Breast epithelium (tissue), 3 donors: ENCODE measurements around the gene CLHC1.

ENCODE experiments used
- CTCF ChIP-seq, 3 donors: fragments of 450-650 bp; IDR thresholded peaks; one replicate each; pipeline ENCODE4 v1.5.1; 2016 to 2017; ENCODE audit warnings: antibody characterized with exemption in 3 of 3, mild to moderate bottlenecking in 3 of 3, moderate library complexity in 3 of 3
- POLR2A ChIP-seq: fragments of 450-650 bp; IDR thresholded peaks from one replicate; pipeline ENCODE4 v1.6.1; 2016; ENCODE audit warnings: antibody characterized with exemption, mild to moderate bottlenecking, moderate library complexity

GRCh38 chr2:55168221-55169154 is 63.6 kb downstream of the CLHC1 start:
- TF ChIP-seq CTCF (IDR thresholded peaks at IDR 0.05) (peak; percentile 10 to 78 (median 70)), POLR2A (no peak)
